Stimulated activated CD4-positive, alpha-beta T cell treated with anti-CD3 and anti-CD28 coated beads, Interleukin-12 subunit alpha, Interleukin-12 subunit beta, amount 100 ng/mL, for 48 hours (primary cell): ENCODE measurements around the gene TTC29.

Experiments
- DNase-seq, 3 donors: peaks; one replicate each; pipeline ENCODE4 v3.0.0-alpha.2; 2020; ENCODE audit warnings: low read depth in 2 of 3, low spot score in 1 of 3

TTC29 gene, protein sequence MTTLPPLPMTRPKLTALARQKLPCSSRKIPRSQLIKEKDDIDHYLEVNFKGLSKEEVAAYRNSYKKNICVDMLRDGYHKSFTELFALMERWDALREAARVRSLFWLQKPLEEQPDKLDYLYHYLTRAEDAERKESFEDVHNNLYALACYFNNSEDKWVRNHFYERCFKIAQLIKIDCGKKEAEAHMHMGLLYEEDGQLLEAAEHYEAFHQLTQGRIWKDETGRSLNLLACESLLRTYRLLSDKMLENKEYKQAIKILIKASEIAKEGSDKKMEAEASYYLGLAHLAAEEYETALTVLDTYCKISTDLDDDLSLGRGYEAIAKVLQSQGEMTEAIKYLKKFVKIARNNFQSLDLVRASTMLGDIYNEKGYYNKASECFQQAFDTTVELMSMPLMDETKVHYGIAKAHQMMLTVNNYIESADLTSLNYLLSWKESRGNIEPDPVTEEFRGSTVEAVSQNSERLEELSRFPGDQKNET

GRCh38 chr4:146945556-146946374, at the start of gene TTC29:
Gene TTC29 (minus strand): TSS chr4:146945864. CDS start chr4:146939895, 5,969 bp downstream.
- peak; percentile 73 to 85 (median 83) for DNase-seq

- DNase-seq: no peak
Measured at GRCh38 chr4:146981651-146982050, 36.0 kb upstream of the TTC29 start.

- DNase-seq: no peak
Measured at GRCh38 chr4:146978641-146979040, 33.0 kb upstream of the TTC29 start.

GRCh38 chr4:146976145-146976544, 30.5 kb upstream of the TTC29 start:
- DNase-seq: no peak

DNA sequence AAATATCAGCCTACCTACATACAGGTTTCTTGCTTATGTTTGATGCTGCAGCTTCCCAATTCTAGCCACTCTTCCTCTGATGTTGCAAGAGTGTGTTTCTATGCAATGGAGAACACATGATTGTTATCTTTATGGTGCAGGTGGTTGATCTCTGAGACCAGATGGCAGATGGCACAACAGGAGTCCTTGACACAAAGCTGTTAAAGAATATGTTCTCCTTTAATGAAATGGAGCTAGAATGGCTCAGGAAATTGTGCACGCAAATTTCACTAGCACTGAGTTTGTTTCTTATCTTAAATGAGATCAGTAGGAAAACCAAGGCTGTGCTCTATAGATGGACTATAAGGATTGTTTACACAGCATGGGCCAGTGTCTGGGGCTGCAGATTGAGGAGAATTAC, 29.9 kb upstream of the TTC29 start:
- no peak for DNase-seq

GRCh38 chr4:146975036-146975435, 29.4 kb upstream of the TTC29 start:
- no peak for DNase-seq

DNA sequence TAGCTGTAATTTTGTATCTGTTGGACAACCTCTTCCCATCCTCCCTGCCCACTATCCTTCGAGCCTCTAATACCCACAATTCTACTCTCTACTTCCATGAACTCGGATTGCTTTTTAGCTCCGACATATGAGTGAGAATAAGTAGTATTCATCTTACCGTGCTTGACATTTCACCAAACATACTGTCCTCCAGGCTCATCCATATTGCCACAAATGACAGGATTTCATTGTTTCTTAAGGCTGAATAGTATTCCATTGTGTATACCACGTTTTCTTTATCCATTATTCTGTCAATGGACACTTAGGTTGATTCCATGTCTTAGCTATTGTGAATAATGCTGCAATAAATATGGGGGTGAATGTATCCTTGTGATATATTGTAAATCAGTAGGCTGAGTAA, 26.4 kb upstream of the TTC29 start:
- DNase-seq: no peak

DNA sequence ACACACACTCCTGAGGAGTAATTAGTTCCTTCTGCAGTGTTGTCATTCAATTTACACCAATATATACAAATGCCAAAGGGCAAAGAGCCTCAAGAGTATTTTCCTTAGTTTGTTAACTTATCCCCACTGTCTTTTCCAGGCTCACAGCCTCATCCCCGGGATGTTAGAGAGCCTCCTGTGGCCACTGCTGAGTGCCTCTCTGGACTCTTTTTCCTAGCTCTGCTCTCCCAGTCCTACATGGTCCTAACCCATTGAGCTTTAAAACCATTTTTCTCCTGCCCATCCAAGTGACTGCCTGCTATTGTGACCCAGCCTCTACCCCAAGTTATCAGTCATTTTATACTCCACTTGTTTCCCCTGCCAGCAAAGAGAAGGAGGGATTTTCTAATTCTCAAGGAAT, 23.5 kb upstream of the TTC29 start:
- DNase-seq: no peak

DNA sequence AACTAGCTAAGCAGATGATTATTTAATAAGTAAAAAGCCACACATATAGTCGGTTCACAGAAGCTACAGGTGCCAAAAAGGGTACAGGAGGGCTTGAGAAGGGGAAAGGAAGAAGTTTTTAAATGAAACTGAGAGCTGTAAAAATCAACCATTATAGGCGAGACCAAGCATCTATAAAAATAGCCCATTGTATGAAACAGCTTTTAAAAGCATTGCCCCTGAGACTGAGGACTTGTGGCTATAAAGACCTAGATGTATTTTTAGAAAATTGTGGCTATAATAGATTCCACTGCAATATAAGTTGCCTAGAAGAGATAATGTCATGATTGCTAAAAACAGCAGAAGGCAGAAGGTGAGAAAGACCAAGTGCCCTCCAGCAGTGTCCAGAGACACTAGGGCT, 15.0 kb upstream of the TTC29 start:
- no peak for DNase-seq

DNA sequence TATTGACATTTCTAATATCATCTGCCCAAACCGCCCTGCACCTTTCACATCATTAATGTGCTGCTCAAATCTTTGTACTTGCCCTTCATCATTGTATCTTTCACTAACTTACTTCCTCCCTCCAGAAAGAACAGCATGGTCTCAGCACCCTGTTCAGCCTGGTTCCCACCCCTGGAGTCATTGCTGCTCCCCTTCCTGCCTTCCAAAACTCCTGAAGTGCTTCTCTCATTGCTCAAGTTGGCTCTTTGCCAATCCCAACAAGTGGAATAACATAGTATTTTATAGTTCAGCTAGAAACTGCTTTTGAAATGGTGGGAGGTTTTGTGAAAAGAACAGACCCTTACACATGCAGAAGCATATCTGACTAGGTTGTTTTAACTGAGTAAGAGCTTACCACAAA, 14.0 kb upstream of the TTC29 start:
- no peak for DNase-seq

DNA sequence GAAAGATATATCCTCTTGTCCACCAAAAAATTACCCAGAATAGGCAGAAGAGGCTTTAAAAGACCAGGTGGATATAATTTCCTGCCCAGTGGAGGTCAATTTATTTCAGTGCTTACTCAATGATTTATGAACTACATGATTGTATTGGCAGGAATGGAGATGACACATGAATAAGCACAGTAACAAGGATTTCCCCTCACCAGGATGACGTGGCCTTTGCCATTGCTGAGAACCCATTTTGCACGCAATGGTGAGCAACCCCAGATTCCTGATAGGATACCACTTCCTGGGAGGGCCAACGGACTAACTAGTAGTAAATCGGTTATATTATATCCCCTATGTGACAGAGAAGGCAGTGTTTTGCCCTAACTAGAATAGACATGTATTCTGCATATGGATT, 11.6 kb upstream of the TTC29 start:
- DNase-seq: no peak

GRCh38 chr4:146952896-146953295, 7.2 kb upstream of the TTC29 start:
- DNase-seq: no peak

- DNase-seq: no peak
Measured at GRCh38 chr4:146949559-146949958, 3.9 kb upstream of the TTC29 start.

- DNase-seq: no peak
Measured at GRCh38 chr4:146943691-146944375, 1.8 kb downstream of the TTC29 start.

GRCh38 chr4:146932116-146932515, 13.5 kb downstream of the TTC29 start:
- no peak for DNase-seq

DNA sequence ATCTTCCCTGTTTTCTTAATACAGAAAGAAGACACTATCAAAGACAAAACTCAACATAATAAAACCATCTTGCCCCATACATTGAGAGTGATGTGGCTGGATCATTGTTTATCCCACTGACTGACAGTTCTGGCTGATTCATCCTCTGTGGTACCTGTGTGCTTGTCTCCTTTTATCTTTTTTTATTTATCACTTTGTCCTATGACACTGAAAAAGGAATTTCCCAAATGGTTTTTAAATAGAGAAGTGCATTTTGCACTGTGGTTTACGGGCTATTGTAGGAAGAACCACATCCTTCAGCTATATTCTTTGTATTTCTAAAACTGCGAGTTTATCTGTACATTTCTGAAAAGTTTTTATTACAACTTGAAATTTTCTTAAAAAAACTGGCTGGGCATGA, 15.0 kb downstream of the TTC29 start:
- DNase-seq: no peak

GRCh38 chr4:146927695-146928094, 18.0 kb downstream of the TTC29 start:
- no peak for DNase-seq

DNA sequence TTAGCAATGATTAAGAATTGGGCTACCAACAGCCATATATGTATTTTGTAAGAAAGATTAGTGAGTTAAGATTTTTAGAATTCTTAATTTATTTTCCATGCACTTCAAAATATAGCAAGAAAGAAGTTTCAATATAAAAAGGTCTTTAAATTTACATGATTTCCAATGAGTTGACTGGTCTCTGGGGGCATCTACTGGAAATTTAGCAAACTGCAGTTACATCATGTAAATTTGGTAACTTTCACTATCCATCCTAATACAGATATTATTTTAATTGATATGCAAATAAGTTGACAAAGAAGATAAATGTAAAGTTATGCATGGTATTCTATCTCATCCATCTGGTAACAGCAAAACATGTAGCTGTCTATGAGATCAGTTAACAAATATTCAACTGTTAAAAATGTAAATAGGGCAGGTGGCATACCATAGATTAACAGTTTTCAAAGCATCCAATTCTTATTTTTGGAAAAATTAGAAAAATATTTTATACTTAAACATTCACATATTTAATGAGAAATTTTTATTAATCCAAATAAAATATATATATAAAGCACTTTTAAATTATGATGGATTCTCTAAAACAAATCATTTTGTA, 29.1 kb downstream of the TTC29 start:
- DNase-seq: peak in 1 of 3 donors; percentile 12

DNA sequence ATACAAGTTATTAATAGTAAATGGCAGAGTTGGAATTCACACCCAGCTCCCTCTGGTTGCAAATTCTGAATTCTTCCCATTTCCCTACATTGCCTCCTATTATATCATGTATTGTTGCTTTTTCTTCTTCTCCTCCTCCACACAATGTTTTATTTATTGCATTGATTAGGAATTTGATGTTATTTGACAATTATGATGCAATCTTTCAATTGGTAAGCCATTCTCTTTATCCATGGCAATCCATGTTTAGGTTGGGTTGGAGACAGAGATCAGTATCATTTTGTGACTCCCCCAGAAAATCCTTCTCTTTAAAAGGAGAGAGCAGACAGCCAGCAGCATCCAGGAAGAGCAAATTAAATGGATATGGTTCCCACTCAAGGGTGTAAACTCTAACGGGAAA, 30.5 kb downstream of the TTC29 start:
- no peak for DNase-seq

GRCh38 chr4:146900295-146900694, 45.4 kb downstream of the TTC29 start:
- DNase-seq: no peak

- DNase-seq: no peak
Measured at GRCh38 chr4:146890301-146890700, 55.4 kb downstream of the TTC29 start.
